ENCODE data around the gene TRIM14. TPM values are rescaled to one million over a fixed set of nuclear protein-coding genes. Genes with fewer than 3 reads are reported as not detected.
"Not testable (repeated sequence)": the region's sequence is repeated elsewhere in the genome, so short reads cannot be mapped to it uniquely, and the experiment has no call there.

Gene TRIM14
- total and polyA plus RNA-seq, 4 experiments from 2014 or later = 41.4 to 86.2 (median 85.4) TPM

DNA sequence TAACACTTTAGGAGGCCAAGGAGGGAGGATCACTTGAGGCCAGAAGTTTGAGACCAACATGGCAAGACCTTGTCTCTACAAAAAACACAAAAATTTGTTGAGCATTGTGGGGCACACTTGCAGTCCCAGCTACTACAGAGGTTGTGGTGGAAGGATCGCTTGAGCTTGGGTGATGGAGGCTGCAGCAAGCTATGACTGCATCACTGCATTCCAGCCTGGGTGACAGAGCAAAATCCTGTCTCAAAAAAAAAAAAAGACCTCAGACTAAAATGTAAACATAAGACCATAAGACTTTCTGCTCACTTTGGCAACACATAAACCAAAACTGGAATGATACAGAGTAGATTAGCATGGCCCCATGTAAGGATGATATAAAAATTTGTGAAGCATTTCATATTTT, 87.1 kb downstream of the TRIM14 start:
- no peak overlapping the region for H3K4me3 Mint-ChIP-seq
- Histone ChIP-seq H3K27me3 (ENCODE audit: insufficient read depth, low read length) (no peaks in the 10 kb centered on the region), H3K9me3 (ENCODE audit: control insufficient read depth in 1 of 2, low read length in 2 of 2) (no peaks in the 10 kb centered on the region), H3K4me1 (ENCODE audit: insufficient read depth, low read length) (peaks cover 6% of the 10 kb centered on the region), H3K27ac (ENCODE audit: low read depth, low read length) (no peak overlapping the region), H3K4me3 (ENCODE audit: low read length in 2 of 2) (no peak overlapping the region), H3K36me3 (ENCODE audit: insufficient read depth, low read length) (no peaks in the 10 kb centered on the region)
- peaks cover 0 to 2% of the 10 kb centered on the region in 2 donors for H3K27me3 Mint-ChIP-seq
- intact Hi-C loops (cut with micrococcal nuclease) = no loop called here
- ChIA-PET CTCF (ENCODE audit: partially characterized antibody) (interaction anchor here (0.7 to 7.0 kb wide), 6 partner anchors 22 to 108 kb away, joined by 3 to 121 read pairs (median 4); partner anchors contain the start of gene TRMO), POLR2A (ENCODE audit: partially characterized antibody) (no interaction called here)
- no peaks in the 10 kb centered on the region for H3K36me3 Mint-ChIP-seq
- peak overlapping the region in 1 of 7 donors; percentile 6 for H3K27ac Mint-ChIP-seq
- no peak for DNase-seq
- H3K4me1 Mint-ChIP-seq = peaks cover 6 to 9% (median 6%) of the 10 kb centered on the region in 4 donors
- no peaks in the 10 kb centered on the region for H3K9me3 Mint-ChIP-seq

DNA sequence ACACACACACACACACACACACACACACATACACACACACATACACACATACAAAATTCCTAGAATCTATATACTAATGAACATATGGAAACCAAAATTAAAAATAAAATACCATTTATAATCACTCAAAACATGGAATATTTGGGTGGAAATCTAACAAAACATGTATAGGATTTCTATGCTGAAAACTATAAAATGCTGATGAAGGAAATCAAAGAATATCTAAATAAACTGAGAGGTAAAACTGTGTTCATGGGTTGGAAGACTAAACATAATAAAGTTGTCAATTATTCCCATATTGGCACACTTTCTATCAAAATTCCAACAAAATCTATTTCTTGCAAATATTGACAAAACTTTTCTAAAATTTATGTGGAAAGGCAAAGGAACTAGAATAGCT, 87.9 kb downstream of the TRIM14 start:
- Mint-ChIP-seq H3K4me1 (peaks cover 6 to 9% (median 6%) of the 10 kb centered on the region in 4 donors), H3K27ac (no peak overlapping the region), H3K36me3 (peaks cover 0 to 3% of the 10 kb centered on the region in 2 donors), H3K9me3 (no peaks in the 10 kb centered on the region), H3K27me3 (peaks cover 0 to 2% of the 10 kb centered on the region in 2 donors), H3K4me3 (no peak overlapping the region)
- intact Hi-C loops (cut with micrococcal nuclease) = no loop called here
- no peak for DNase-seq
- Histone ChIP-seq H3K27me3 (ENCODE audit: insufficient read depth, low read length) (no peaks in the 10 kb centered on the region), H3K4me3 (ENCODE audit: low read length in 2 of 2) (no peak overlapping the region), H3K9me3 (ENCODE audit: control insufficient read depth in 1 of 2, low read length in 2 of 2) (no peaks in the 10 kb centered on the region), H3K27ac (ENCODE audit: low read depth, low read length) (no peak overlapping the region), H3K4me1 (ENCODE audit: insufficient read depth, low read length) (peaks cover 6% of the 10 kb centered on the region), H3K36me3 (ENCODE audit: insufficient read depth, low read length) (no peaks in the 10 kb centered on the region)
- POLR2A ChIA-PET (ENCODE audit: partially characterized antibody) = no interaction called here
- CTCF ChIA-PET (ENCODE audit: partially characterized antibody) = interaction anchor here (7.0 kb wide), 1 partner anchor 107 kb away, joined by 121 read pairs; the partner anchor contains the start of gene TRMO

DNA sequence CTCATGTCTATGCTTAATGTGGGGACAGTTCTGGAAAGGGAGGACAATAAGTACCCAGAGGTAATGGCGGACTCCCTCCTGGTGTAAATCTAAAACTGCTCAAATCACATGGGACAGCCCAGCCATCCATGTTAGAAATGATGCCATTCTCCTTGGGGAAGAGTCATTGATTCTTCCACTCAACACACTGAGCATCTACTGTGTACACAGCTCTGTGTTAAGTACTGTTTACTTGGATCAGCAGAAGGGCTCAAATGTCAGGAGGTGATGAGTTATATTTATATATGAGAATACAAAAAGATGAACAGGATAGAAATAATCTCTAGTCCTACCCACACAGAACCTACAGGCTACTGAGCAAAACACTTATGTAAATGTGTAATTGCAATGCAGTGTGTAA, 94.3 kb downstream of the TRIM14 start:
- Mint-ChIP-seq H3K27ac (no peak overlapping the region), H3K9me3 (no peaks in the 10 kb centered on the region), H3K36me3 (peaks cover 4 to 16% of the 10 kb centered on the region in 2 donors), H3K4me1 (peaks cover 0 to 8% (median 2%) of the 10 kb centered on the region in 4 donors), H3K27me3 (no peaks in the 10 kb centered on the region), H3K4me3 (no peak overlapping the region)
- intact Hi-C loops (cut with micrococcal nuclease) = no loop called here
- Histone ChIP-seq H3K27me3 (ENCODE audit: insufficient read depth, low read length) (no peaks in the 10 kb centered on the region), H3K4me3 (ENCODE audit: low read length in 2 of 2) (no peak overlapping the region), H3K36me3 (ENCODE audit: insufficient read depth, low read length) (peaks cover 1% of the 10 kb centered on the region), H3K9me3 (ENCODE audit: control insufficient read depth in 1 of 2, low read length in 2 of 2) (no peaks in the 10 kb centered on the region), H3K27ac (ENCODE audit: low read depth, low read length) (no peak overlapping the region), H3K4me1 (ENCODE audit: insufficient read depth, low read length) (no peaks in the 10 kb centered on the region)
- no peak for DNase-seq
- ChIA-PET POLR2A (ENCODE audit: partially characterized antibody) (interaction anchor here (1.1 to 1.3 kb wide), 2 partner anchors 10 to 39 kb away, joined by 3 to 4 read pairs; no protein-coding TSS in a partner anchor), CTCF (ENCODE audit: partially characterized antibody) (no interaction called here)

DNA sequence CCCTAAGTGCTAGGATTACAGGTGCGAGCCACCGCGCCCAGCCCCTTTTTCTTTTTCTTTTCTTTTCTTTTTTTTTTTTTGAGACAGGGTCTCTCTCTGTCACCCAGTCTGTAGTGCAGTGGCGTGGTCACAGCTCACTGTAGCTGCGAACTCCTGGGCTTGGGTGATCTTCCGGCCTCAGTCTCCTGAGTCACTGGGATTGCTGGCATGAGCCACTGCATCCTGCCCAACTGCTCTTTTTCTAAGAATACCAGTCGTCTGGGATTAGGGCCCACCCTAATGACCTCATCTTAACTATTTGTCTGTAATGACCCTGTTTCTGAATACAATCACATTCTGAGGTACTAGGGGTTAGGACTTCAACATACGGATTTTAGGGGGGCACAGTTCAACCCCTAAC, 96.6 kb downstream of the TRIM14 start:
- peaks cover 0 to 8% (median 2%) of the 10 kb centered on the region in 4 donors for H3K4me1 Mint-ChIP-seq

DNA sequence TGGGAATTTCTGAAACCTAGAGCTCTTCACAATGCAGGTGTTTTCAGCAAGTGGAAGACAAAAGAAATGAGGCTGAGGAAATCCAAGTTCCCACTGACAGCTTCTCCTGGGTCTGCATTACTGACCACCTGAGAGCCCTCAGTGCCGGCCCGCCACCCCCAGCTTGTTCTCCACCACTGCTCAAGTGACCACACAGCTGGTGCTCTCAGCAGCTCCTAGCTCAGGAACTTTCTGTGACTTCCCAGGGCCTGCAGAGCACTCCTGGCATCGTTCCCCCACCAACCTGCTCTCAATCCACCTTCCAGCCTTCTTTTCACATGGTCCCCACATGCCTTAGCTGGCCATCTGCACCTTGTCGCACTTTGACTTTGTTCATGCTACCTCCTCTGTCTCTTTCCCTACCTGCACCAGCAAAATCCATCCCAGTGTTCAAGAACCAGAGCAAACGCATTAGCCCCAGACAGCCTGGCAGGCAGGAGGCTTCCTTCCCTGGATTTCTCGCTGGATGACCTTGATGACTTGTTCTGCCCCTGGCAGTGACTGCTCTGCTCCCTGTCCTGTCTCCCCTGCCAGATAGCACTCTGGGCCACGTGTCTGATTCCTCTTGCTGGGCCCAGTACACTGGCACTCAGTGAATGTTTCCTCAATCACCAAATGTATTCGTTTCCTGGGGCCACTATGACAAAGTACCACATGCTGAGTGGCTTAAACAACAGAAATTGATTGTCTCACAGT, 97.5 kb downstream of the TRIM14 start:
- Histone ChIP-seq H3K4me1 (ENCODE audit: insufficient read depth, low read length) (no peaks in the 10 kb centered on the region), H3K27ac (ENCODE audit: low read depth, low read length) (no peak overlapping the region), H3K36me3 (ENCODE audit: insufficient read depth, low read length) (peaks cover 25% of the 10 kb centered on the region), H3K4me3 (ENCODE audit: low read length in 2 of 2) (no peak overlapping the region), H3K27me3 (ENCODE audit: insufficient read depth, low read length) (no peaks in the 10 kb centered on the region), H3K9me3 (ENCODE audit: control insufficient read depth in 1 of 2, low read length in 2 of 2) (no peaks in the 10 kb centered on the region)
- no peak for DNase-seq
- Mint-ChIP-seq H3K27ac (peak overlapping the region in 3 of 7 donors; percentile 9 to 83 (median 36)), H3K4me1 (peaks cover 0 to 8% (median 2%) of the 10 kb centered on the region in 4 donors), H3K9me3 (no peaks in the 10 kb centered on the region), H3K4me3 (no peak overlapping the region), H3K27me3 (no peaks in the 10 kb centered on the region), H3K36me3 (peaks cover 25 to 35% of the 10 kb centered on the region in 2 donors)
- CTCF ChIA-PET (ENCODE audit: partially characterized antibody) = interaction anchor here (0.6 to 2.3 kb wide), 7 partner anchors 13 to 295 kb away, joined by 3 to 9 read pairs (median 3); no protein-coding TSS in a partner anchor
- POLR2A ChIA-PET (ENCODE audit: partially characterized antibody) = interaction anchor here (1.1 kb wide), 1 partner anchor 15 kb away, joined by 3 read pairs; no protein-coding TSS in a partner anchor
- intact Hi-C loops (cut with micrococcal nuclease) = no loop called here

More for the DNA sequence above, 96.6 kb downstream of the TRIM14 start:
- Mint-ChIP-seq H3K36me3 (peaks cover 16 to 29% of the 10 kb centered on the region in 2 donors), H3K27ac (peak overlapping the region in 1 of 7 donors; percentile 53), H3K4me3 (no peak overlapping the region), H3K9me3 (no peaks in the 10 kb centered on the region), H3K27me3 (no peaks in the 10 kb centered on the region)
- H3K27me3 ChIP-seq (ENCODE audit: insufficient read depth, low read length) = no peaks in the 10 kb centered on the region
- H3K36me3 ChIP-seq (ENCODE audit: insufficient read depth, low read length) = peaks cover 18% of the 10 kb centered on the region
- POLR2A ChIA-PET (ENCODE audit: partially characterized antibody) = no interaction called here
- no peak overlapping the region for H3K27ac ChIP-seq (ENCODE audit: low read depth, low read length)
- no peak for DNase-seq
- CTCF ChIA-PET (ENCODE audit: partially characterized antibody) = no interaction called here
- no peaks in the 10 kb centered on the region for H3K9me3 ChIP-seq (ENCODE audit: control insufficient read depth in 1 of 2, low read length in 2 of 2)
- intact Hi-C loops (cut with micrococcal nuclease) = no loop called here
- no peaks in the 10 kb centered on the region for H3K4me1 ChIP-seq (ENCODE audit: insufficient read depth, low read length)
- H3K4me3 ChIP-seq (ENCODE audit: low read length in 2 of 2) = no peak overlapping the region

DNA sequence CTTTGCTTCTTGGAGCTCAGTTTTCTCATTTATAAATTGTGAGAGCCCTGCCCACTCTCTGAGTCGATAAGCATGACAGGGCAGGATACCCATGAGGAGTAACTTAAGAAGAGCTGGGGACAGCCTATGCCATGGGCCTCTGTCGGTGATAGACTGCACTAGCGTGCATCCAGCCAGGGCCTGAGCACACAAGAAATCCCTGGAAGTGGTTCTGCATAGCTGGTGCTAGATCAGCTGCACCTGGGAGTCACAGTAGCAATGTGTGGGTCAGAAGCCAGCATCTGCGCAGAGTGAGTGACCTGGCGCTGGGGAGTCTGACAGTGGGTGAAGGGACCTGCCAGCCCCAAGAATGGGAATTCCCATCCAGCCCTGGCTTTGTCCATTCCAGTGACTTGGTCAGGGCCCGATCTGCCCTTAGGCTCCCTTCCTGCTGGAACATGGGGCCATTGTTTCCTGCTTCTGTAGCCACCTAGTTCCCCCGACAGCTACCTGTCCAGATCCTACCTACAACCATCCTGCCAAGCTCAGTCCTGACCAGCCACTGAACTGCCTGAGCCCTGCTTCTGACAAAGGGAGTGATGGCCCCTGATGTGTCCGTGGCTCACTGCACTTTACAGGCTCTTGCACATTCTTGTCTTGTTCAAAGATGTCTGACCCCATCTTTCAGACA, 98.4 kb downstream of the TRIM14 start:
- ChIA-PET POLR2A (ENCODE audit: partially characterized antibody) (interaction anchor here (0.8 to 1.1 kb wide), 2 partner anchors 14 to 38 kb away, joined by 3 read pairs; partner anchors contain the start of gene ANP32B), CTCF (ENCODE audit: partially characterized antibody) (interaction anchor here (0.6 to 2.3 kb wide), 7 partner anchors 14 to 296 kb away, joined by 3 to 9 read pairs (median 3); no protein-coding TSS in a partner anchor)
- Mint-ChIP-seq H3K27ac (peak overlapping the region in 3 of 7 donors; percentile 14 to 38 (median 36)), H3K36me3 (peaks cover 33 to 36% of the 10 kb centered on the region in 2 donors), H3K9me3 (no peaks in the 10 kb centered on the region), H3K27me3 (no peaks in the 10 kb centered on the region), H3K4me3 (no peak overlapping the region), H3K4me1 (peaks cover 0 to 3% (median under 1%) of the 10 kb centered on the region in 4 donors)
- DNase-seq = no peak
- Histone ChIP-seq H3K36me3 (ENCODE audit: insufficient read depth, low read length) (peaks cover 31% of the 10 kb centered on the region), H3K27me3 (ENCODE audit: insufficient read depth, low read length) (no peaks in the 10 kb centered on the region), H3K4me1 (ENCODE audit: insufficient read depth, low read length) (no peaks in the 10 kb centered on the region), H3K27ac (ENCODE audit: low read depth, low read length) (no peak overlapping the region), H3K9me3 (ENCODE audit: control insufficient read depth in 1 of 2, low read length in 2 of 2) (no peaks in the 10 kb centered on the region), H3K4me3 (ENCODE audit: low read length in 2 of 2) (no peak overlapping the region)
- intact Hi-C loops (cut with micrococcal nuclease) = no loop called here

DNA sequence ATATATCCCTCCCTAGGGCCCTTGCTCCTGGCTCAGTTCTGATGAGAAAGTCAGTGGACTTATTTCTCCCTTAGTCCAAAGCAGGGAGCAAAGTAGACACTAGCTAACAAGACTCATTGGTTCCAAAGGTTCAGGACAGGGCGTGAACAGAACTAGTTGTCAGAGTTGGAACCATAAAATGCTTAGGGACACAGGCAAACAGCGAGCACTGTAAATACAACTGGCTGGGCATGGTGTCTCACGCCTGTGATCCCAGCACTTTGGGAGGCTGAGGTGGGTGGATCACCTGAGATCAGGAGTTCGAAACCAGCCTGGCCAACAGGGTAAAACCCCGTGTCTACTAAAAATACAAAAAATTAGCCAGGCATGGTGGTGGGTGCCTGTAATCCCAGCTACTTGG, 99.2 kb downstream of the TRIM14 start:
- H3K36me3 ChIP-seq (ENCODE audit: insufficient read depth, low read length) = peaks cover 35% of the 10 kb centered on the region
- H3K4me1 ChIP-seq (ENCODE audit: insufficient read depth, low read length); intact Hi-C loops (cut with micrococcal nuclease); DNase-seq; H3K4me3 Mint-ChIP-seq; H3K9me3 ChIP-seq (ENCODE audit: control insufficient read depth in 1 of 2, low read length in 2 of 2); H3K9me3 Mint-ChIP-seq; H3K4me3 ChIP-seq (ENCODE audit: low read length in 2 of 2); H3K4me1 Mint-ChIP-seq; H3K27ac ChIP-seq (ENCODE audit: low read depth, low read length); H3K27me3 ChIP-seq (ENCODE audit: insufficient read depth, low read length); H3K27me3 Mint-ChIP-seq: not testable (repeated sequence)
- ChIA-PET POLR2A (ENCODE audit: partially characterized antibody) (interaction anchor here (0.8 kb wide), 1 partner anchor 37 kb away, joined by 3 read pairs; the partner anchor contains the start of gene ANP32B), CTCF (ENCODE audit: partially characterized antibody) (interaction anchor here (2.3 kb wide), 1 partner anchor 14 kb away, joined by 9 read pairs; no protein-coding TSS in a partner anchor)
- Mint-ChIP-seq H3K27ac (peak overlapping the region in 2 of 7 donors; percentile 13 to 84), H3K36me3 (peaks cover 39 to 41% of the 10 kb centered on the region in 2 donors)

Data from CD4-positive, alpha-beta memory T cell (primary cell).